GM23338 (cell line): Measurements from ENCODE around the gene NCLN. TPM values are rescaled to one million over a fixed set of nuclear protein-coding genes. Genes with fewer than 3 reads are reported as not detected.

ENCODE experiments used
- ATAC-seq: fragments of 200-7000 bp; cut with Tn5 transposase; 3 replicates; pipeline ENCODE4 v1.9.1; 2020
- DNase-seq: peaks from one replicate; pipeline ENCODE4 v3.0.0-alpha.2; 2015; ENCODE audit warnings: low spot score
- H2AFZ ChIP-seq: fragments of 200-600 bp; sonication (generic); 2 replicates; pipeline ENCODE4 v1.8.0; 2016; ENCODE audit warnings: antibody characterized with exemption, mild to moderate bottlenecking, moderate library complexity
- H3F3A ChIP-seq: fragments of 200-600 bp; sonication (generic); replicated peaks from 2 replicates; pipeline ENCODE4 v1.8.0; 2017; ENCODE audit warnings: antibody characterized with exemption, mixed run types, low read depth
- H3K27ac ChIP-seq: fragments of 200-600 bp; sonication (generic); 2 replicates; pipeline ENCODE4 v1.6.1; 2016; ENCODE audit warnings: low read depth
- H3K27me3 ChIP-seq: fragments of 200-600 bp; sonication (generic); 2 replicates; pipeline ENCODE4 v1.8.0; 2016; ENCODE audit warnings: mild to moderate bottlenecking, mixed run types, moderate library complexity; ENCODE audit not compliant: insufficient read depth
- H3K36me3 ChIP-seq: fragments of 200-600 bp; sonication (generic); 2 replicates; pipeline ENCODE4 v1.8.0; 2016; ENCODE audit warnings: mild to moderate bottlenecking; ENCODE audit not compliant: insufficient read depth
- H3K4me1 ChIP-seq: fragments of 200-600 bp; sonication (generic); 2 replicates; pipeline ENCODE4 v1.8.0; 2016; ENCODE audit warnings: mild to moderate bottlenecking, moderate library complexity; ENCODE audit not compliant: insufficient read depth
- H3K4me2 ChIP-seq: fragments of 200-600 bp; sonication (generic); 2 replicates; pipeline ENCODE4 v1.7.1; 2017; ENCODE audit warnings: mixed run types
- H3K4me3 ChIP-seq: fragments of 200-600 bp; sonication (generic); 2 replicates; pipeline ENCODE4 v1.6.1; 2016; ENCODE audit warnings: mixed run types
- H3K79me2 ChIP-seq: fragments of 200-600 bp; sonication (generic); replicated peaks from 2 replicates; pipeline ENCODE4 v1.8.0; 2017; ENCODE audit warnings: mild to moderate bottlenecking; ENCODE audit not compliant: insufficient read depth
- H3K9me2 ChIP-seq: fragments of 200-600 bp; sonication (generic); 2 replicates; pipeline ENCODE4 v1.8.0; 2017; ENCODE audit not compliant: insufficient read depth
- H4K20me1 ChIP-seq: fragments of 200-600 bp; sonication (generic); replicated peaks from 2 replicates; pipeline ENCODE4 v1.8.0; 2017; ENCODE audit warnings: mild to moderate bottlenecking; ENCODE audit not compliant: insufficient read depth
- H3K27ac Mint-ChIP-seq: 2 replicates; pipeline ENCODE4 v1.8.0; 2020; ENCODE audit warnings: inconsistent platforms, mild to moderate bottlenecking, moderate library complexity, mixed read lengths
- H3K27me3 Mint-ChIP-seq: 3 replicates; pipeline ENCODE4 v1.8.0; 2022; ENCODE audit warnings: low read depth, mild to moderate bottlenecking, moderate library complexity, mixed read lengths, inconsistent platforms; ENCODE audit not compliant: insufficient read depth, poor library complexity
- H3K36me3 Mint-ChIP-seq: 3 replicates; pipeline ENCODE4 v1.8.0; 2021; ENCODE audit warnings: low read depth, mild to moderate bottlenecking, inconsistent platforms, moderate library complexity, mixed read lengths
- H3K4me1 Mint-ChIP-seq: 3 replicates; pipeline ENCODE4 v1.8.0; 2020; ENCODE audit warnings: mild to moderate bottlenecking, inconsistent platforms, mixed read lengths
- H3K4me3 Mint-ChIP-seq: 3 replicates; pipeline ENCODE4 v1.8.0; 2021; ENCODE audit warnings: moderate library complexity, mild to moderate bottlenecking, inconsistent platforms, mixed read lengths
- H3K9me3 Mint-ChIP-seq: 3 replicates; pipeline ENCODE4 v1.8.0; 2020; ENCODE audit warnings: moderate library complexity, mild to moderate bottlenecking, inconsistent platforms, mixed read lengths
- CREB1 ChIP-seq: fragments of 250-450 bp; sonication (Bioruptor Pico); IDR thresholded peaks from 2 replicates; pipeline ENCODE4 v1.5.0; 2020; ENCODE audit warnings: low read depth, mild to moderate bottlenecking, moderate library complexity
- JUNB ChIP-seq: IDR thresholded peaks from one replicate; pipeline ENCODE4 v1.6.1; 2016; ENCODE audit warnings: antibody characterized with exemption; ENCODE audit not compliant: unreplicated experiment
- POLR2AphosphoS5 ChIP-seq: IDR thresholded peaks from 2 replicates; pipeline ENCODE4 v1.6.1; 2016; ENCODE audit warnings: antibody characterized with exemption, low read depth
- REST ChIP-seq: IDR thresholded peaks from one replicate; pipeline ENCODE4 v1.6.1; 2018; ENCODE audit warnings: antibody characterized with exemption; ENCODE audit not compliant: unreplicated experiment
- STAT1 ChIP-seq: IDR thresholded peaks from one replicate; pipeline ENCODE4 v1.6.1; 2016; ENCODE audit warnings: antibody characterized with exemption; ENCODE audit not compliant: unreplicated experiment
- ZNF114 ChIP-seq: fragments of 250-450 bp; sonication (Bioruptor Pico); IDR thresholded peaks from 2 replicates; pipeline ENCODE4 v1.5.0; 2020; ENCODE audit warnings: mild to moderate bottlenecking, moderate library complexity
- polyA plus RNA-seq: library from polyadenylated mRNA; unstranded; fragments of >200 nt; fragmentation: Nextera tagmentation; extraction: Ambion mirVana; gene quantifications from 2 replicates; pipeline ENCODE4 v1.2.1, GENCODE V29; 2016
- total RNA-seq: library from RNA; depleted of rRNA; stranded (reverse); fragments of >200 nt; shearing (Covaris generic); gene quantifications from 2 replicates; pipeline ENCODE4 v1.2.3, GENCODE V29; 2014
- TF ChIP-seq, protein P1 (sequence below): IDR thresholded peaks from 2 replicates; pipeline ENCODE4 v1.6.1; 2016; ENCODE audit warnings: antibody characterized with exemption

Gene NCLN
- total and polyA plus RNA-seq, 2 experiments from 2014 or later = 85.6 to 125 TPM

DNA sequence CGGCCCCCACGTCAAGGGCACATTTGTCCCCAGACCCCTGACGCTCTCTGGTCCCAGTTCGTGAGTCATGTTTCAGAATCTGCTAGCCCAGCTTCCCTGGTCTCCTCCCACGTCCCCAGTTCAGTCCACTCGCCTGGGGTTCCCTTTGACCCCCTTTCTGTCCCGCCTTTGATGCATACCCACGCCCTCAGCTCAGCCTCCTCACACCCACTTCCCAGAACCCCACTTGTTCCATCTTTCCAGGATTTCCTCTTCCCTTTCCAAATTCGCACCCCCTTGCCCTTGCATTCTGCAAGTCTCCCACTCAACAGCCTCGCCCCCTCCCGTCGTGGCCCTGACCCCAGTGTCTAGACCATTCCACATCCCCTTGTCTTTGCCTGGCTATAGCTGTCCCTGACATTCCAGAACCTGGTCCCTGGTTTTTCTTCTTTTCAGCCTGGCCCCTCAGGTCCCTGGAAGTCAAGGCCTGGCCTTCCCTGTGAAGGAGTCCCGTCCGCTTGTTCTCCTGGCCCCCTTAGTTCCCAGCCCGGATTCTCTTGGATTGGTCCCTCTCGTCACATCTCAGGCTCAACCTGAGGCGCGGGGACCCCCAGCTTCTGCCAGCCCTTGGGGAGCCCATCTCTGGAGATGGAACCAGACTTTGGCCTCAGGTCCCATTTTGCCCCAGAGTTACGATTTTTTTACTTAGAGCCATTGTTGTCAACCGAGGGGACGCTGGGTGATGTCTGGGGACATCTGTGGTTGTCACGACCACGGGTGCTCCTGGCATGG lies 1.3 kb downstream of the NCLN start:
- Histone ChIP-seq H3K36me3 (no peaks in the 10 kb centered on the region), H3K4me3 (peak overlapping the region; percentile 62), H3K79me2 (peaks cover 56% of the 10 kb centered on the region), H3K4me2 (peak overlapping the region; percentile 93), H3K4me1 (peaks cover 6% of the 10 kb centered on the region; the same call in 1 of the 2 replicates), H3F3A (no peaks in the 10 kb centered on the region), H3K9me2 (no peaks in the 10 kb centered on the region), H3K27me3 (no peaks in the 10 kb centered on the region), H2AFZ (no peak overlapping the region), H4K20me1 (peaks cover 16% of the 10 kb centered on the region), H3K27ac (no peak overlapping the region)
- no peak for ATAC-seq
- H3K4me3 Mint-ChIP-seq = peak overlapping the region; percentile 91
- H3K4me1 Mint-ChIP-seq = peaks cover 22% of the 10 kb centered on the region
- H3K9me3 Mint-ChIP-seq = no peaks in the 10 kb centered on the region
- DNase-seq = no peak
- H3K36me3 Mint-ChIP-seq = peaks cover 4% of the 10 kb centered on the region; the same call in 2 of the 3 replicates
- H3K27ac Mint-ChIP-seq = peak overlapping the region; percentile 91
- TF ChIP-seq POLR2AphosphoS5 (no peak), JUNB (no peak), CREB1 (CRISPR knock-in tag) (no peak), REST (no peak)
- peaks cover 18% of the 10 kb centered on the region for H3K27me3 Mint-ChIP-seq

GRCh38 chr19:3187662-3188511 lies 2.2 kb downstream of the NCLN start:
- no peaks in the 10 kb centered on the region for H3K9me2 ChIP-seq
- no peak overlapping the region for H3K27ac Mint-ChIP-seq
- H3K27me3 Mint-ChIP-seq = peaks cover 18% of the 10 kb centered on the region
- no peak for ATAC-seq
- H3K79me2 ChIP-seq = peaks cover 56% of the 10 kb centered on the region
- no peaks in the 10 kb centered on the region for H3K9me3 Mint-ChIP-seq
- H3K4me1 ChIP-seq = peaks cover 6% of the 10 kb centered on the region; the same call in 1 of the 2 replicates
- H3K36me3 Mint-ChIP-seq = peaks cover 4% of the 10 kb centered on the region; the same call in 2 of the 3 replicates
- peaks cover 16% of the 10 kb centered on the region for H4K20me1 ChIP-seq
- no peak overlapping the region for H3K27ac ChIP-seq
- H3K4me3 ChIP-seq = no peak overlapping the region; the same call in 1 of the 2 replicates
- H3K4me2 ChIP-seq = peak overlapping the region; percentile 93; the same call in 1 of the 2 replicates
- no peak for DNase-seq
- H3K27me3 ChIP-seq = no peaks in the 10 kb centered on the region
- no peaks in the 10 kb centered on the region for H3F3A ChIP-seq
- peak overlapping the region; percentile 91; the same call in 2 of the 3 replicates for H3K4me3 Mint-ChIP-seq
- H3K36me3 ChIP-seq = no peaks in the 10 kb centered on the region
- no peak overlapping the region for H2AFZ ChIP-seq
- peaks cover 22% of the 10 kb centered on the region for H3K4me1 Mint-ChIP-seq
- TF ChIP-seq, protein P1, sequence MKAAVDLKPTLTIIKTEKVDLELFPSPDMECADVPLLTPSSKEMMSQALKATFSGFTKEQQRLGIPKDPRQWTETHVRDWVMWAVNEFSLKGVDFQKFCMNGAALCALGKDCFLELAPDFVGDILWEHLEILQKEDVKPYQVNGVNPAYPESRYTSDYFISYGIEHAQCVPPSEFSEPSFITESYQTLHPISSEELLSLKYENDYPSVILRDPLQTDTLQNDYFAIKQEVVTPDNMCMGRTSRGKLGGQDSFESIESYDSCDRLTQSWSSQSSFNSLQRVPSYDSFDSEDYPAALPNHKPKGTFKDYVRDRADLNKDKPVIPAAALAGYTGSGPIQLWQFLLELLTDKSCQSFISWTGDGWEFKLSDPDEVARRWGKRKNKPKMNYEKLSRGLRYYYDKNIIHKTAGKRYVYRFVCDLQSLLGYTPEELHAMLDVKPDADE = no peak
- TF ChIP-seq ZNF114 (CRISPR knock-in tag) (no peak), STAT1 (no peak), REST (no peak), JUNB (no peak)
